ENCODE results near the gene FAM3C. TPM values are rescaled to one million over a fixed set of nuclear protein-coding genes. Genes with fewer than 3 reads are reported as not detected.

Gene FAM3C
- total and polyA plus RNA-seq, 10 of the 15 experiments (the other 5 are each of a cell fraction or from before 2014, with no cell fraction given) = 11.0 to 110 (median 27.8) TPM

- BruUV-seq (replicated peaks) = no TSS peak
- ATAC-seq (no peak), FAIRE-seq (no peak)
Observed at GRCh38 chr7:121323515-121324302, 72.4 kb downstream of the FAM3C start.

More at GRCh38 chr7:121323515-121324302, 72.4 kb downstream of the FAM3C start:
- TF ChIP-seq MYC (IDR thresholded peaks at IDR 0.05; ENCODE audit: insufficient read depth, insufficient read length, insufficient replicate concordance, low read length, severe bottlenecking) (no peak), SMAD5 (IDR thresholded peaks at IDR 0.05; ENCODE audit: low read depth) (no peak), MTA3 (IDR thresholded peaks at IDR 0.05; ENCODE audit: borderline replicate concordance, low read length) (no peak), HDAC6 (IDR thresholded peaks at IDR 0.05; ENCODE audit: unreplicated experiment) (no peak), MEF2B (IDR thresholded peaks at IDR 0.05; ENCODE audit: partially characterized antibody, poor library complexity, severe bottlenecking) (no peak), TCF7 (IDR thresholded peaks at IDR 0.05; ENCODE audit: borderline replicate concordance) (no peak), SUPT20H (IDR thresholded peaks at IDR 0.05; ENCODE audit: borderline replicate concordance, control insufficient read depth, low read depth, low read length) (no peak), NFXL1 (IDR thresholded peaks at IDR 0.05; ENCODE audit: borderline replicate concordance) (no peak), EED (IDR thresholded peaks at IDR 0.05; ENCODE audit: low read depth) (no peak), SREBF2 (IDR thresholded peaks at IDR 0.05; ENCODE audit: low read length) (no peak), POU2F2 (IDR thresholded peaks at IDR 0.05; ENCODE audit: borderline replicate concordance, low read depth, low read length) (no peak), ZBED1 (IDR thresholded peaks at IDR 0.05; ENCODE audit: borderline replicate concordance) (no peak), STAT3 (IDR thresholded peaks at IDR 0.05; ENCODE audit: low read depth, low read length) (no peak)
- TF ChIP-seq, protein P1, sequence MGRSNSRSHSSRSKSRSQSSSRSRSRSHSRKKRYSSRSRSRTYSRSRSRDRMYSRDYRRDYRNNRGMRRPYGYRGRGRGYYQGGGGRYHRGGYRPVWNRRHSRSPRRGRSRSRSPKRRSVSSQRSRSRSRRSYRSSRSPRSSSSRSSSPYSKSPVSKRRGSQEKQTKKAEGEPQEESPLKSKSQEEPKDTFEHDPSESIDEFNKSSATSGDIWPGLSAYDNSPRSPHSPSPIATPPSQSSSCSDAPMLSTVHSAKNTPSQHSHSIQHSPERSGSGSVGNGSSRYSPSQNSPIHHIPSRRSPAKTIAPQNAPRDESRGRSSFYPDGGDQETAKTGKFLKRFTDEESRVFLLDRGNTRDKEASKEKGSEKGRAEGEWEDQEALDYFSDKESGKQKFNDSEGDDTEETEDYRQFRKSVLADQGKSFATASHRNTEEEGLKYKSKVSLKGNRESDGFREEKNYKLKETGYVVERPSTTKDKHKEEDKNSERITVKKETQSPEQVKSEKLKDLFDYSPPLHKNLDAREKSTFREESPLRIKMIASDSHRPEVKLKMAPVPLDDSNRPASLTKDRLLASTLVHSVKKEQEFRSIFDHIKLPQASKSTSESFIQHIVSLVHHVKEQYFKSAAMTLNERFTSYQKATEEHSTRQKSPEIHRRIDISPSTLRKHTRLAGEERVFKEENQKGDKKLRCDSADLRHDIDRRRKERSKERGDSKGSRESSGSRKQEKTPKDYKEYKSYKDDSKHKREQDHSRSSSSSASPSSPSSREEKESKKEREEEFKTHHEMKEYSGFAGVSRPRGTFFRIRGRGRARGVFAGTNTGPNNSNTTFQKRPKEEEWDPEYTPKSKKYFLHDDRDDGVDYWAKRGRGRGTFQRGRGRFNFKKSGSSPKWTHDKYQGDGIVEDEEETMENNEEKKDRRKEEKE (IDR thresholded peaks at IDR 0.05) = no peak
- H3K4me1 ChIP-seq (ENCODE audit: control insufficient read depth, insufficient read depth, low read length) = no peaks in the 10 kb centered on the region
- RAD21 ChIA-PET (ENCODE audit: unreplicated experiment) = interaction anchor here (1.0 kb wide), 1 partner anchor 21 kb away, joined by 4 read pairs; no protein-coding TSS in a partner anchor
- CTCF ChIA-PET = interaction anchor here (1.3 to 1.5 kb wide), 4 partner anchors 11 to 126 kb away, joined by 3 to 7 read pairs (median 5); no protein-coding TSS in a partner anchor
- DNase-seq (ENCODE audit: low read depth, low spot score) = no peak
- H3K27me3 ChIP-seq (replicated peaks in 1 of 2; ENCODE audit: control insufficient read depth in 2 of 2, insufficient read depth in 2 of 2, low read length in 1 of 2) = peaks cover 3 to 6% of the 10 kb centered on the region in 2 experiments; a peak in 3 of 4 replicates
- no peaks in the 10 kb centered on the region for H3K9me3 ChIP-seq (replicated peaks; ENCODE audit: control insufficient read depth, insufficient read depth, low read length)
- SMC1A ChIA-PET (ENCODE audit: uncharacterized antibody, unreplicated experiment) = interaction anchor here (0.8 to 1.8 kb wide), 7 partner anchors 9 to 223 kb away, joined by 3 to 6 read pairs (median 3); no protein-coding TSS in a partner anchor
- intact Hi-C loops (cut with micrococcal nuclease; ENCODE audit: unreplicated experiment) (no loop called here), in situ Hi-C loops (cut with MboI) (no loop called here)
- no peak overlapping the region for H3K9ac ChIP-seq (ENCODE audit: control insufficient read depth, insufficient read depth, low read length)
- no peak overlapping the region for H3K27ac ChIP-seq (ENCODE audit: control insufficient read depth, insufficient read depth)
- 30% methylated on average over 5 of the region's 5 CpGs for WGBS (ENCODE audit: insufficient coverage, insufficient replicate concordance, low lambda C conversion rate, missing lambda C conversion rate)
- no peak overlapping the region for H2AFZ ChIP-seq (ENCODE audit: control insufficient read depth, low read depth, low read length)
- H3K79me2 ChIP-seq (ENCODE audit: control insufficient read depth, insufficient read depth, low read length) = no peaks in the 10 kb centered on the region
- H3K36me3 ChIP-seq (ENCODE audit: control insufficient read depth in 2 of 2, insufficient read depth in 2 of 2, low read length in 1 of 2) = no peaks in the 10 kb centered on the region
- H3K4me3 ChIP-seq = no peak overlapping the region
- no peaks in the 10 kb centered on the region for H4K20me1 ChIP-seq (ENCODE audit: control insufficient read depth, insufficient read depth)
- H3K4me2 ChIP-seq (ENCODE audit: control insufficient read depth, insufficient read depth) = no peak overlapping the region
- POLR2A ChIA-PET = no interaction called here

All from GM12878 (cell line).